Erythroblast (primary cell): ENCODE measurements around the gene G6PD.
A peak's percentile ranks its signal among the peaks of the same experiment; 100 is the strongest.

Experiments
- GATA1 ChIP-seq: IDR thresholded peaks from 2 replicates; pipeline ENCODE4 v1.6.1; 2011; ENCODE audit warnings: low read depth, mild to moderate bottlenecking, control low read depth, low read length, moderate library complexity
- POLR2A ChIP-seq: IDR thresholded peaks from 2 replicates; pipeline ENCODE4 v1.6.1; 2011; ENCODE audit warnings: mild to moderate bottlenecking, low read length

DNA sequence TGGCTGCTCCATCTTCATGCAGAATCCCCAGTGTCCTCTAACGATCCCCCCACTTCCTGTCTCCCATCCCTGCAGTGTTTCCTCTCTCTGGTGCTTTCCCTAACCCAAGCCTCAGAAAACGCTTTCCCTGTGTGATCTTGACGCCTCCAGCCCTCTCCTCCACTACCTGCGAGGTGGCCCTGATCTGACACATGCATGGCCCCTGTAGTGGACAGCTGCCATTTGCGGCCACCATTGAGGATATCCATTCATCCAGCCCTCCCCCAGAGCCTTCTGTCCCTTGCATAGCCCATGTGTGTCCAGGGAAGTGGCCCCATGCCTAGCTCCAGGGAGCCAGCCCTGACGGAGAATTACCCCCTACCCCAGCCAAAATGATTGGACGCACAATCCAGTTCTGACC is 63.3 kb downstream of the G6PD start:
- TF ChIP-seq POLR2A (peak; percentile 39), GATA1 (no peak)
